HepG2 (cell line): ENCODE data around the gene LIPT2. TPM values are rescaled to one million over a fixed set of nuclear protein-coding genes. Genes with fewer than 3 reads are reported as not detected.

ENCODE experiments used
- AGO2 ChIP-seq: fragments of 200-400 bp; formaldehyde crosslinking; optimal IDR thresholded peaks from 2 replicates; pipeline ENCODE3; 2017; ENCODE audit warnings: mild to moderate bottlenecking, low read depth, low read length, moderate library complexity
- ARID4A ChIP-seq: sonication (generic); formaldehyde crosslinking; IDR thresholded peaks from 2 replicates; pipeline ENCODE4 v1.5.0; 2020; ENCODE audit warnings: mild to moderate bottlenecking, missing genetic modification reagents, borderline replicate concordance
- ATM ChIP-seq: fragments of 450-650 bp; IDR thresholded peaks from 2 replicates; pipeline ENCODE4 v1.7.1; 2017; ENCODE audit warnings: mild to moderate bottlenecking, borderline replicate concordance
- ELK4 ChIP-seq: sonication (generic); formaldehyde crosslinking; IDR thresholded peaks from 2 replicates; pipeline ENCODE4 v1.9.0; 2021; ENCODE audit warnings: missing genetic modification reagents, borderline replicate concordance
- HMGXB4 ChIP-seq, 2 experiments: sonication (generic) in 1 of 2; formaldehyde crosslinking in 1 of 2; IDR thresholded peaks; 2 replicates each; pipeline versions ENCODE4 v1.4.0 to v1.6.1; 2018 to 2020; ENCODE audit warnings: missing genetic modification reagents in 2 of 2, borderline replicate concordance in 1 of 2, low read depth in 1 of 2, mild to moderate bottlenecking in 1 of 2, missing biosample characterization in 1 of 2
- HOXA9 ChIP-seq: sonication (generic); formaldehyde crosslinking; IDR thresholded peaks from 2 replicates; pipeline ENCODE4 v1.8.1; 2022; ENCODE audit warnings: missing genetic modification reagents, mild to moderate bottlenecking, moderate library complexity, borderline replicate concordance
- NPAS2 ChIP-seq: sonication (generic); formaldehyde crosslinking; IDR thresholded peaks from 2 replicates; pipeline ENCODE4 v1.8.0; 2022; ENCODE audit warnings: mild to moderate bottlenecking, missing genetic modification reagents, borderline replicate concordance
- PCBP1 ChIP-seq: fragments of 200-400 bp; formaldehyde crosslinking; IDR thresholded peaks from 2 replicates; pipeline ENCODE4 v1.6.1; 2017; ENCODE audit warnings: mild to moderate bottlenecking, low read depth, low read length, borderline replicate concordance
- SYNCRIP ChIP-seq: fragments of 200-400 bp; formaldehyde crosslinking; IDR thresholded peaks from 2 replicates; pipeline ENCODE4 v1.6.1; 2018; ENCODE audit warnings: mild to moderate bottlenecking, low read depth, low read length; ENCODE audit not compliant: insufficient read depth
- THRA ChIP-seq: sonication (generic); formaldehyde crosslinking; IDR thresholded peaks from 2 replicates; pipeline ENCODE4 v1.4.0; 2020; ENCODE audit warnings: missing genetic modification reagents, borderline replicate concordance
- ZFX ChIP-seq: sonication (generic); formaldehyde crosslinking; IDR thresholded peaks from 2 replicates; pipeline ENCODE4 v1.4.0; 2020; ENCODE audit warnings: mild to moderate bottlenecking, low read depth, missing genetic modification reagents, moderate library complexity
- ZNF549 ChIP-seq: sonication (generic); formaldehyde crosslinking; IDR thresholded peaks from 2 replicates; pipeline ENCODE4 v1.5.0; 2020; ENCODE audit warnings: missing genetic modification reagents
- ZNF616 ChIP-seq: sonication (generic); formaldehyde crosslinking; IDR thresholded peaks from 2 replicates; pipeline ENCODE4 v1.5.0; 2020; ENCODE audit warnings: low read depth, mild to moderate bottlenecking, missing genetic modification reagents
- ZNF687 ChIP-seq: sonication (generic); formaldehyde crosslinking; IDR thresholded peaks from 2 replicates; pipeline ENCODE4 v1.5.1; 2020; ENCODE audit warnings: mild to moderate bottlenecking, missing genetic modification reagents, moderate library complexity
- polyA plus RNA-seq, 8 experiments: library from polyadenylated mRNA; depleted of rRNA in 3 of 8; stranded (reverse) in 7 of 8; unstranded in 1 of 8; fragments of >200 nt; fragmentation: Illumina TruSeq in 4 of 8; extraction: Trizol in 4 of 8; gene quantifications; 2 replicates each; pipeline versions ENCODE4 v1.2.1 to v1.2.3, GENCODE V29; 2011 to 2016; ENCODE audit warnings: low read depth in 4 of 8, missing spikeins in 1 of 8, mixed read lengths in 1 of 8; ENCODE audit not compliant: insufficient read depth in 1 of 8
- total RNA-seq, 5 experiments: library from RNA; depleted of rRNA; stranded (reverse); fragments of >200 nt; fragmentation: Illumina TruSeq; extraction: Trizol; gene quantifications; 2 replicates each; pipeline ENCODE4 v1.2.3, GENCODE V29; 2016; ENCODE audit warnings: low read depth in 1 of 5

LIPT2 gene
- total and polyA plus RNA-seq, 2 of the 13 experiments (the other 11 are each of a cell fraction or from before 2014, with no cell fraction given) = 3.0 to 5.6 TPM

- TF ChIP-seq ARID4A (CRISPR knock-in tag) (no peak; the same call in 1 of the 2 replicates), ZFX (peak; percentile 80), SYNCRIP (no peak), ZNF616 (CRISPR knock-in tag) (no peak), ZNF687 (CRISPR knock-in tag) (peak; percentile 61), HOXA9 (CRISPR knock-in tag) (no peak), NPAS2 (CRISPR knock-in tag) (no peak), PCBP1 (no peak), ATM (no peak), AGO2 (no peak), ELK4 (no peak), THRA (CRISPR knock-in tag) (peak; percentile 65; the same call in 1 of the 2 replicates), ZNF549 (no peak), HMGXB4 (CRISPR knock-in tag; IDR thresholded peaks at IDR 0.05; ENCODE audit: borderline replicate concordance in 1 of 2, low read depth in 1 of 2) (no peak)
Measured at GRCh38 chr11:74462009-74462408, 31.5 kb downstream of the LIPT2 start (continued).
